Stomach (tissue), 4 donors: ENCODE measurements around the gene SNX9.

ENCODE experiments used
- CTCF ChIP-seq, 7 experiments: fragments of 450-650 bp in 4 of 7; fragments of 200-600 bp in 3 of 7; sonication (generic) in 3 of 7; IDR thresholded peaks; one replicate each; pipeline ENCODE4 v1.5.1; 2016 to 2019; ENCODE audit warnings: antibody characterized with exemption in 7 of 7, control low read depth in 2 of 7, mild to moderate bottlenecking in 1 of 7
- EP300 ChIP-seq: sonication (generic); formaldehyde crosslinking; IDR thresholded peaks from one replicate; pipeline ENCODE4 v1.6.1; 2017; ENCODE audit warnings: antibody characterized with exemption
- POLR2A ChIP-seq, 4 donors: fragments of 450-650 bp; IDR thresholded peaks; one replicate each; pipeline ENCODE4 v1.6.1; 2016; ENCODE audit warnings: antibody characterized with exemption in 4 of 4, control low read depth in 2 of 4, mild to moderate bottlenecking in 1 of 4, moderate library complexity in 1 of 4
- POLR2AphosphoS5 ChIP-seq, 3 donors: sonication (generic); formaldehyde crosslinking; IDR thresholded peaks; one replicate each; pipeline ENCODE4 v1.6.1; 2016; ENCODE audit warnings: antibody characterized with exemption in 3 of 3

- TF ChIP-seq POLR2AphosphoS5 (IDR thresholded peaks at IDR 0.05) (no peak), CTCF (IDR thresholded peaks at IDR 0.05) (no peak), EP300 (no peak), POLR2A (IDR thresholded peaks at IDR 0.05) (no peak)
Observed at GRCh38 chr6:157921685-157922367, 98.8 kb downstream of the SNX9 start.
